B cell (primary cell): Measurements from ENCODE around the gene MYADML2. TPM values are rescaled to one million over a fixed set of nuclear protein-coding genes. Genes with fewer than 3 reads are reported as not detected.
A peak's percentile ranks its signal among the peaks of the same experiment; 100 is the strongest.

Experiments
- ATAC-seq: fragments of 200-7000 bp; cut with Tn5 transposase; one replicate; pipeline ENCODE4 v1.10.0; 2021; ENCODE audit warnings: low read depth, mild to moderate bottlenecking, moderate number of reproducible peaks, moderate library complexity
- CTCF ChIA-PET: fragments of 350-600 bp; sonication (Branson Sonifier 250); formaldehyde crosslinking; loops from one replicate; lab custom pipeline; 2021; ENCODE audit warnings: antibody characterized with exemption, inconsistent platforms; lab: Charles Lee
- POLR2A ChIA-PET: fragments of 350-600 bp; sonication (Branson Sonifier 250); formaldehyde crosslinking; loops from one replicate; lab custom pipeline; 2021; ENCODE audit warnings: antibody characterized with exemption; lab: Charles Lee
- DNase-seq: peaks from one replicate; pipeline ENCODE4 v3.0.0; 2013
- H2AFZ ChIP-seq: 2 replicates; pipeline ENCODE4 v1.6.1; 2012; ENCODE audit warnings: mild to moderate bottlenecking, low read depth, low read length; ENCODE audit not compliant: insufficient read depth, poor library complexity, severe bottlenecking
- H3K27ac ChIP-seq, 2 donors: 1 replicate in 1 of 2; 2 replicates in 1 of 2; pipeline ENCODE4 v1.5.1; 2012 to 2013; ENCODE audit warnings: low read length in 2 of 2, mild to moderate bottlenecking in 2 of 2, moderate library complexity in 1 of 2
- H3K27me3 ChIP-seq, 4 experiments: fragments of 200-600 bp in 1 of 4; sonication (generic) in 1 of 4; replicated peaks in 1 of 4; 1 replicate in 2 of 4; 2 replicates in 2 of 4; pipeline versions ENCODE4 v1.6.1 to v1.7.0; 2013 to 2016; ENCODE audit warnings: low read length in 3 of 4, mild to moderate bottlenecking in 2 of 4, mixed read lengths in 1 of 4, moderate library complexity in 1 of 4; ENCODE audit not compliant: insufficient read depth in 4 of 4, control insufficient read depth in 3 of 4; ENCODE audit errors: control extremely low read depth in 1 of 4
- H3K36me3 ChIP-seq, 2 experiments: replicated peaks in 1 of 2; 1 replicate in 1 of 2; 2 replicates in 1 of 2; pipeline versions ENCODE4 v1.6.1 to v1.7.1; 2013; ENCODE audit warnings: low read length in 1 of 2; ENCODE audit not compliant: insufficient read depth in 2 of 2, control insufficient read depth in 1 of 2; ENCODE audit errors: control extremely low read depth in 1 of 2, extremely low read depth in 1 of 2
- H3K4me1 ChIP-seq, 2 donors: fragments of 200-600 bp in 1 of 2; sonication (generic) in 1 of 2; 1 replicate in 1 of 2; 2 replicates in 1 of 2; pipeline versions ENCODE4 v1.5.1 to v1.6.1; 2013 to 2017; ENCODE audit warnings: low read length in 2 of 2; ENCODE audit not compliant: control insufficient read depth in 2 of 2, insufficient read depth in 2 of 2
- H3K4me2 ChIP-seq: replicated peaks from 2 replicates; pipeline ENCODE3; 2012; ENCODE audit warnings: mild to moderate bottlenecking, low read depth, low read length; ENCODE audit not compliant: poor library complexity, severe bottlenecking
- H3K4me3 ChIP-seq, 5 experiments: fragments of 200-600 bp in 1 of 5; sonication (generic) in 1 of 5; 1 replicate in 3 of 5; 2 replicates in 2 of 5; pipeline versions ENCODE4 v1.5.1 to v1.7.0; 2011 to 2016; ENCODE audit warnings: low read length in 4 of 5, mild to moderate bottlenecking in 4 of 5, low read depth in 2 of 5, control low read depth in 1 of 5, moderate library complexity in 1 of 5; ENCODE audit not compliant: insufficient read depth in 1 of 5; ENCODE audit errors: control extremely low read depth in 1 of 5, extremely low read depth in 1 of 5
- H3K79me2 ChIP-seq: fragments of 200-600 bp; sonication (generic); one replicate; pipeline ENCODE4 v1.6.0; 2016; ENCODE audit warnings: low read length; ENCODE audit not compliant: control insufficient read depth, insufficient read depth
- H3K9ac ChIP-seq: fragments of 200-600 bp; sonication (generic); 2 replicates; pipeline ENCODE4 v1.6.1; 2017; ENCODE audit warnings: mild to moderate bottlenecking, low read length, moderate library complexity
- H3K9me3 ChIP-seq, 3 donors: one replicate each; pipeline versions ENCODE4 v1.6.1 to v1.7.1; 2013; ENCODE audit warnings: low read length in 2 of 3; ENCODE audit not compliant: control insufficient read depth in 2 of 3, insufficient read depth in 1 of 3; ENCODE audit errors: control extremely low read depth in 1 of 3
- H4K20me1 ChIP-seq: 2 replicates; pipeline ENCODE4 v1.6.0; 2012; ENCODE audit warnings: mild to moderate bottlenecking, low read length; ENCODE audit not compliant: insufficient read depth, control insufficient read depth, poor library complexity, severe bottlenecking
- H3K27ac Mint-ChIP-seq: one replicate; pipeline ENCODE4 v1.8.0; 2021; ENCODE audit warnings: mixed read lengths
- H3K27me3 Mint-ChIP-seq: one replicate; pipeline ENCODE4 v1.8.0; 2021; ENCODE audit warnings: mixed read lengths
- H3K4me1 Mint-ChIP-seq: one replicate; pipeline ENCODE4 v1.8.0; 2021; ENCODE audit warnings: mixed read lengths
- H3K4me3 Mint-ChIP-seq: one replicate; pipeline ENCODE4 v1.8.0; 2021; ENCODE audit warnings: mixed read lengths
- H3K9me3 Mint-ChIP-seq: one replicate; pipeline ENCODE4 v1.8.0; 2022; ENCODE audit warnings: mixed read lengths; ENCODE audit not compliant: insufficient read depth
- CTCF ChIP-seq: fragments of 200-600 bp; IDR thresholded peaks from one replicate; pipeline ENCODE4 v1.8.0; 2022; ENCODE audit warnings: antibody characterized with exemption, mild to moderate bottlenecking
- EZH2 ChIP-seq: IDR thresholded peaks from 2 replicates; pipeline ENCODE4 v1.6.1; 2012; ENCODE audit warnings: borderline replicate concordance, low read depth, mild to moderate bottlenecking, moderate library complexity, low read length; ENCODE audit not compliant: insufficient read depth, poor library complexity, severe bottlenecking
- WGBS: methylation state at CpG from one replicate; pipeline ENCODE4 v1.1.5; 2013; ENCODE audit warnings: missing lambda C conversion rate; ENCODE audit not compliant: insufficient coverage; 5-methylcytosine and 5-hydroxymethylcytosine counted together
- intact Hi-C: fragments of 100-400 bp; cut with micrococcal nuclease; formaldehyde crosslinking; loops from one replicate; pipeline ENCODE4 v1.10.0; 2022
- polyA plus RNA-seq: library from polyadenylated mRNA; depleted of rRNA; stranded (reverse); fragments of >200 nt; gene quantifications from 2 replicates; pipeline ENCODE4 v1.2.3, GENCODE V29; 2012
- total RNA-seq, 2 donors: library from RNA; stranded (reverse); fragments of 120-200 nt in 1 of 2; gene quantifications; 1 replicate in 1 of 2; 2 replicates in 1 of 2; pipeline versions ENCODE4 v1.2.3 to v1.2.4, GENCODE V29; 2013 to 2022

The MYADML2 gene
- total and polyA plus RNA-seq, 2 donors (not counting 1 experiment from before 2014, with no cell fraction given) = not detected

- intact Hi-C loops = no loop called here
- no peak overlapping the region for H3K27ac ChIP-seq
- ChIA-PET CTCF (no interaction called here), POLR2A (no interaction called here)
- DNase-seq = no peak
- H2AFZ ChIP-seq = no peak overlapping the region
- peaks cover 6 to 15% of the 10 kb centered on the region in 2 donors for H3K4me1 ChIP-seq
- H3K9me3 ChIP-seq = no peaks in the 10 kb centered on the region
- peaks cover 0 to 20% (median 7%) of the 10 kb centered on the region in 4 experiments for H3K27me3 ChIP-seq
- H3K79me2 ChIP-seq = no peaks in the 10 kb centered on the region
- peaks cover 7% of the 10 kb centered on the region for H3K27me3 Mint-ChIP-seq
- H3K36me3 ChIP-seq = peaks cover 0 to 43% of the 10 kb centered on the region in 2 experiments
- H3K4me3 ChIP-seq = no peak overlapping the region
- WGBS = 60% methylated on average over 21 of the region's 21 CpGs
- H4K20me1 ChIP-seq = no peaks in the 10 kb centered on the region
- H3K27ac Mint-ChIP-seq = no peak overlapping the region
- H3K9ac ChIP-seq = no peak overlapping the region
- peak overlapping the region; percentile 65 for H3K4me2 ChIP-seq
- ATAC-seq = no peak
- H3K4me1 Mint-ChIP-seq = peaks cover 5% of the 10 kb centered on the region
- no peaks in the 10 kb centered on the region for H3K9me3 Mint-ChIP-seq
- H3K4me3 Mint-ChIP-seq = peak overlapping the region; percentile 36
- TF ChIP-seq EZH2 = no peak
- TF ChIP-seq CTCF = no peak
These were observed 45.6 kb downstream of the MYADML2 start for GRCh38 chr17:81901167-81902022.

GRCh38 chr17:81900181-81900820, 46.7 kb downstream of the MYADML2 start:
- Mint-ChIP-seq H3K4me1 (peaks cover 5% of the 10 kb centered on the region), H3K4me3 (no peak overlapping the region), H3K9me3 (no peaks in the 10 kb centered on the region), H3K27ac (no peak overlapping the region), H3K27me3 (peaks cover 7% of the 10 kb centered on the region)
- Histone ChIP-seq H4K20me1 (no peaks in the 10 kb centered on the region), H2AFZ (no peak overlapping the region), H3K4me3 (no peak overlapping the region), H3K27ac (no peak overlapping the region), H3K9me3 (no peaks in the 10 kb centered on the region), H3K9ac (no peak overlapping the region), H3K79me2 (no peaks in the 10 kb centered on the region), H3K27me3 (peaks cover 0 to 20% (median 7%) of the 10 kb centered on the region in 4 experiments), H3K4me2 (no peak overlapping the region), H3K36me3 (peaks cover 0 to 45% of the 10 kb centered on the region in 2 experiments), H3K4me1 (peaks cover 6 to 15% of the 10 kb centered on the region in 2 donors)
- ATAC-seq (no peak), DNase-seq (no peak)
- ChIA-PET POLR2A (no interaction called here), CTCF (no interaction called here)
- no peak for TF ChIP-seq CTCF
- no peak for TF ChIP-seq EZH2
- 92% methylated on average over 14 of the region's 18 CpGs for WGBS
- intact Hi-C loops = no loop called here
